ENCODE measurements around the gene NDUFS4.
"Not testable (repeated sequence)": the region's sequence is repeated elsewhere in the genome, so short reads cannot be mapped to it uniquely, and the experiment has no call there.

Gene NDUFS4

DNA sequence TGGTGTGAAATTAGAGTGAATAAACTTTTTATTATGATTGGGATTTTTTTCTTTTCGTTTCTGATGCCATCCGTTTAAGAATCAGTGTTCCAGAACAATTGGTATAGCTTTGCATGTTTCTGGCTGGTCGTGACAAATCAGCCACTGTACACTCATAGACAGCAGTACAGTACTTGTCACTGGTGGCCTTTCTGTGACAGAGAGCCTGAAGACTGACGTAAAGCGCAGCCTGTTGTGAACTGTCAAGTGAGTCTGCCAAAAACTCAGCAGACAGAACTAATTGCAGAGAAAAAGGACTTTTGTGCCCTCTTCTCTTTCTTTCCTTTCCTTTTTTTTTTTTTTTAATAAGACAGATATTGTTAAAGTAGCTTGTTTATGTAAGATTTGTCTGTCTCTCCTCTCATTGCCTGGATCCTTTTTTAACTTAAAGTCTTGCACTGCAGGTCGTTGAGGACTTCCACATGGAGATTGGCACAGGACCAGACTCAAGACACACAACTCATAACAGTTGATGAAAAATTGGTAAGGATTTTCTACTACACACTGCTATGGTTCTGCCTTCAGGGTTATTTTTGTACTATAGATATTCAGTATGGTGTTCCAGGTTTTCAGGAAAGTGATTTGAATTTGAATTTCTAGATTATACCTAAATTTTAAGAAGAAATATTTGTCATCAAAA lies 42.7 kb downstream of the NDUFS4 start:
- no peaks in the 10 kb centered on the region for H4K20me1 ChIP-seq (ENCODE audit: insufficient read depth)
- no peak overlapping the region for H3K4me2 ChIP-seq
- no peak overlapping the region for H2AFZ ChIP-seq (ENCODE audit: low read depth)
- H3K36me3 ChIP-seq (ENCODE audit: insufficient read depth): no peaks in the 10 kb centered on the region
- no peak overlapping the region for H3K9ac ChIP-seq
- 0 out of 2 replicates have a peak, but pooled peaks cover 16% of the 10 kb centered on the region for H3K79me2 ChIP-seq (ENCODE audit: insufficient read depth, low read depth)
- H3K4me1 ChIP-seq (ENCODE audit: low read depth, poor library complexity, severe bottlenecking): no peaks in the 10 kb centered on the region
- no peak for TF ChIP-seq CTCF (conservative IDR thresholded peaks at IDR 0.05; ENCODE audit: low read depth, low read length)
- no peaks in the 10 kb centered on the region for H3K27me3 ChIP-seq (ENCODE audit: insufficient read depth, low read depth)
- H3K27ac ChIP-seq: no peak overlapping the region
- no peak overlapping the region for H3K4me3 ChIP-seq (IDR thresholded peaks at IDR 0.05; ENCODE audit: insufficient read depth, low read depth, low read length)

DNA sequence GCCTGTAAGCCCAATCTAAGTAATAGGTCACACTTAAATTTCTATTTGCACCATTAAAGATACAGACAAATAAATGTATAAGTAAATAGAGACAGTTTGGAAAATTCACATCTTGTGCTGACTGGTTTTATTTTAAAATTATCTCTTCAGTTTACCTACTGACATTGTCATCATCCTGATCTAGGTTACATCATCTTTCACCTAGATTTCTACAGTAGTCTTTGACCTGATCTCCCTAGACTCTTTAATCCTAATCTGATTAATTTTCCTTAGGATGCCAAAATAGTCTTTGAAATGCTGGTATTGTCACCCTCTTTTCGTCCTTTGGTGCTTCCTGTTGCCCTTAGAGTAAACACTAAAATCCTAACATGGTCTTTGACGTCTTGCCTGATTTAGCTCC lies 43.9 kb downstream of the NDUFS4 start:
- H3K9ac ChIP-seq: no peak overlapping the region
- H2AFZ ChIP-seq (ENCODE audit: low read depth): no peak overlapping the region
- H3K4me2 ChIP-seq: no peak overlapping the region
- H3K4me1 ChIP-seq (ENCODE audit: low read depth, poor library complexity, severe bottlenecking): no peaks in the 10 kb centered on the region
- no peaks in the 10 kb centered on the region for H3K36me3 ChIP-seq (ENCODE audit: insufficient read depth)
- no peaks in the 10 kb centered on the region for H4K20me1 ChIP-seq (ENCODE audit: insufficient read depth)
- H3K4me3 ChIP-seq (IDR thresholded peaks at IDR 0.05; ENCODE audit: insufficient read depth, low read depth, low read length): no peak overlapping the region
- no peak overlapping the region for H3K27ac ChIP-seq
- no peak for TF ChIP-seq CTCF (conservative IDR thresholded peaks at IDR 0.05; ENCODE audit: low read depth, low read length)
- H3K27me3 ChIP-seq (ENCODE audit: insufficient read depth, low read depth): no peaks in the 10 kb centered on the region
- 0 out of 2 replicates have a peak, but pooled peaks cover 10% of the 10 kb centered on the region for H3K79me2 ChIP-seq (ENCODE audit: insufficient read depth, low read depth)

GRCh38 chr5:53607886-53608285 lies 47.4 kb downstream of the NDUFS4 start:
- 0 out of 2 replicates have a peak, but pooled peaks cover 2% of the 10 kb centered on the region for H3K79me2 ChIP-seq (ENCODE audit: insufficient read depth, low read depth)
- no peaks in the 10 kb centered on the region for H3K27me3 ChIP-seq (ENCODE audit: insufficient read depth, low read depth)
- no peak for TF ChIP-seq CTCF (conservative IDR thresholded peaks at IDR 0.05; ENCODE audit: low read depth, low read length)
- H2AFZ ChIP-seq (ENCODE audit: low read depth): no peak overlapping the region
- H3K4me3 ChIP-seq (IDR thresholded peaks at IDR 0.05; ENCODE audit: insufficient read depth, low read depth, low read length): no peak overlapping the region
- H4K20me1 ChIP-seq (ENCODE audit: insufficient read depth): no peaks in the 10 kb centered on the region
- no peak overlapping the region for H3K27ac ChIP-seq
- H3K4me1 ChIP-seq (ENCODE audit: low read depth, poor library complexity, severe bottlenecking): no peaks in the 10 kb centered on the region
- H3K36me3 ChIP-seq (ENCODE audit: insufficient read depth): no peaks in the 10 kb centered on the region
- no peak overlapping the region for H3K4me2 ChIP-seq
- H3K9ac ChIP-seq: no peak overlapping the region

- H3K4me3 ChIP-seq (IDR thresholded peaks at IDR 0.05; ENCODE audit: insufficient read depth, low read depth, low read length); H3K27ac ChIP-seq; H3K36me3 ChIP-seq (ENCODE audit: insufficient read depth): not testable (repeated sequence)
Measured at GRCh38 chr5:53608897-53609296, 48.5 kb downstream of the NDUFS4 start.

GRCh38 chr5:53613061-53613460 lies 52.6 kb downstream of the NDUFS4 start:
- no peaks in the 10 kb centered on the region for H4K20me1 ChIP-seq (ENCODE audit: insufficient read depth)
- H3K4me2 ChIP-seq: no peak overlapping the region
- no peaks in the 10 kb centered on the region for H3K79me2 ChIP-seq (ENCODE audit: insufficient read depth, low read depth)
- no peaks in the 10 kb centered on the region for H3K27me3 ChIP-seq (ENCODE audit: insufficient read depth, low read depth)
- H2AFZ ChIP-seq (ENCODE audit: low read depth): no peak overlapping the region
- no peaks in the 10 kb centered on the region for H3K36me3 ChIP-seq (ENCODE audit: insufficient read depth)
- H3K9ac ChIP-seq: no peak overlapping the region
- no peak overlapping the region for H3K27ac ChIP-seq
- no peak for TF ChIP-seq CTCF (conservative IDR thresholded peaks at IDR 0.05; ENCODE audit: low read depth, low read length)
- H3K4me1 ChIP-seq (ENCODE audit: low read depth, poor library complexity, severe bottlenecking): no peaks in the 10 kb centered on the region
- H3K4me3 ChIP-seq (IDR thresholded peaks at IDR 0.05; ENCODE audit: insufficient read depth, low read depth, low read length): no peak overlapping the region

More at GRCh38 chr5:53608897-53609296, 48.5 kb downstream of the NDUFS4 start:
- H3K4me1 ChIP-seq (ENCODE audit: low read depth, poor library complexity, severe bottlenecking); H3K27me3 ChIP-seq (ENCODE audit: insufficient read depth, low read depth); H2AFZ ChIP-seq (ENCODE audit: low read depth); H3K9ac ChIP-seq; H3K79me2 ChIP-seq (ENCODE audit: insufficient read depth, low read depth); H3K4me2 ChIP-seq; H4K20me1 ChIP-seq (ENCODE audit: insufficient read depth): not testable (repeated sequence)

Data from KMS-11 (cell line).